ENCODE results near the gene CES2.

Gene CES2

GRCh38 chr16:66905633-66906539 is 29.4 kb upstream of the CES2 start:
- peak overlapping the region; percentile 14 for H3K27ac Mint-ChIP-seq (ENCODE audit: low read depth)
- no peak for DNase-seq (ENCODE audit: low spot score in 2 of 2)
- peaks cover 10% of the 10 kb centered on the region for H3K4me1 Mint-ChIP-seq
- H3K9me3 Mint-ChIP-seq: no peaks in the 10 kb centered on the region
- peaks cover 1% of the 10 kb centered on the region for H3K36me3 Mint-ChIP-seq (ENCODE audit: insufficient read depth)
- H3K27me3 Mint-ChIP-seq: no peaks in the 10 kb centered on the region
- H3K4me3 Mint-ChIP-seq: no peak overlapping the region
- no peak for ATAC-seq (replicated peaks; ENCODE audit: extremely low read depth, poor library complexity, severe bottlenecking)

DNA sequence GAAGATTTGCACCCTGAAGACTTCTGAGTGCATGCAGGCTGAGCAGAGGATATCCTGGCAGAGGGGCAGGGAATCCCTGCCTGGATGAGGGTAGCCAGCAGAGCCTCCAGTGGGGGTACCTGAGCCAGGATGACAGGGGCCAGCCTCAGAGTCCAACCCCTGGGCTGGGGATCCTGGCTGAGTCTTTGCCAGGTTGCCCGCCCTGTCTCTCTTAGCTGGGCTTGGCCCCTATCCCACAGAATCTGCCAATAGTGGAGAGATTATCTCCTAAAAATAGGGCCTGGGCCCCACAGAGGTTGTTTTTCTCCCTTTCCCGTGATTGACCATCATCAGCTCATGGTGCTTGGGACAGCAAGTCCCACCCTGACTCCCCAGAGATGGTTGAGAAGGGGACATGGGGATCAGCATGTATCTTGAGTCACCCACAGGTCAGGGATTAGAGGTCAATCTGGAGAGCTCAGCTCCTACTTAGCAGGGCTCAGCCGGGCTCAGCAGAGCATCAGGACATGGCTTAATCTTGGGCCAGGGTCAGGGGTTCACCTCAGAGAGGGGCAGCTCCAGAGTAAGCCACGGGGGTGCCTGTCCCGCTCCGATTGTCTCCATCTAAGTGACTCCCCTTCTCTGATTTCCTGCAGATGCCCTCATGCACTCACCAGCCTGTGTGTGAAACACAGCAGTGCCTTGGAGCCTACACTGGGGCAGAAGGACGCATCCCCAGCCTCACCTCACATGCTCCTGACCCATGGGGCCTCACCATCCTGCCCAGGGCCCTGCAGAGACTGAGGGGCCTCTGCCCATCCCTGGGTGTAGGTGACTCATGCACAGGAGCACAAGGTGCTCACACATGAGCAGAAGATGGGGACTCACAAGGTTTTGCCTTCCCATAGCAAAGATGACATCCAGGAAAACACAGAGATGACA is 28.1 kb upstream of the CES2 start:
- H3K36me3 Mint-ChIP-seq (ENCODE audit: insufficient read depth): peaks cover 1% of the 10 kb centered on the region
- H3K4me3 Mint-ChIP-seq: no peak overlapping the region
- peaks cover 10% of the 10 kb centered on the region for H3K4me1 Mint-ChIP-seq
- H3K27ac Mint-ChIP-seq (ENCODE audit: low read depth): no peak overlapping the region
- DNase-seq (ENCODE audit: low spot score in 2 of 2) (no peak), ATAC-seq (replicated peaks; ENCODE audit: extremely low read depth, poor library complexity, severe bottlenecking) (no peak)
- H3K27me3 Mint-ChIP-seq: no peaks in the 10 kb centered on the region
- H3K9me3 Mint-ChIP-seq: no peaks in the 10 kb centered on the region

DNA sequence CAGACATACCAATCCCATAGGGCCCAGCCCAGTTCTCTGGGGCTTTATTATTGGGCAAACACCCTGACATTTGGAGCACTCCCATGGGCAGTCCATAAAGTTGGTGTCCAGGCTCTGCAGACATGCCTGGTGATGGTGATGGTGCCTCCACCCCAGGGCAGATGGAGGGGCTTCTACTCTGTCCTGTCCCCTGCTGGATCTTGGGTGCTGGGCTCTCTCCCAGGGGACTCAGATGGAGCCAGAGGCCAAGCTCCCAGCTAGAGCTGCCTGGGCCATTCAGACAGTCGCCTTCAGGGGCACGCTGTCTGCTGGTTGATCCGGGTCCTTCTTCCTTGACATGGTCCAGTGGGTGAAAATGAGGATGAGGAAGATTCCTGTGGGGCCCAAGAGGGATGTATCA is 27.2 kb upstream of the CES2 start:
- DNase-seq (ENCODE audit: low spot score in 2 of 2) (no peak), ATAC-seq (replicated peaks; ENCODE audit: extremely low read depth, poor library complexity, severe bottlenecking) (no peak)
- H3K4me1 Mint-ChIP-seq: peaks cover 10% of the 10 kb centered on the region
- no peak overlapping the region for H3K4me3 Mint-ChIP-seq
- peaks cover 1% of the 10 kb centered on the region for H3K36me3 Mint-ChIP-seq (ENCODE audit: insufficient read depth)
- H3K27ac Mint-ChIP-seq (ENCODE audit: low read depth): peak overlapping the region; percentile 35
- no peaks in the 10 kb centered on the region for H3K9me3 Mint-ChIP-seq
- H3K27me3 Mint-ChIP-seq: no peaks in the 10 kb centered on the region

GRCh38 chr16:66908762-66909559 is 26.4 kb upstream of the CES2 start:
- no peak overlapping the region for H3K4me3 Mint-ChIP-seq
- DNase-seq (ENCODE audit: low spot score in 2 of 2) (no peak), ATAC-seq (replicated peaks; ENCODE audit: extremely low read depth, poor library complexity, severe bottlenecking) (no peak)
- peaks cover 10% of the 10 kb centered on the region for H3K4me1 Mint-ChIP-seq
- H3K27me3 Mint-ChIP-seq: no peaks in the 10 kb centered on the region
- H3K36me3 Mint-ChIP-seq (ENCODE audit: insufficient read depth): peaks cover 1% of the 10 kb centered on the region
- no peaks in the 10 kb centered on the region for H3K9me3 Mint-ChIP-seq
- H3K27ac Mint-ChIP-seq (ENCODE audit: low read depth): peak overlapping the region; percentile 35

- no peak overlapping the region for H3K4me3 Mint-ChIP-seq
- peaks cover 1% of the 10 kb centered on the region for H3K36me3 Mint-ChIP-seq (ENCODE audit: insufficient read depth)
Observed at GRCh38 chr16:66910175-66910940, 25.0 kb upstream of the CES2 start.

GRCh38 chr16:66911112-66911511 is 24.2 kb upstream of the CES2 start:
- Mint-ChIP-seq H3K4me1 (peaks cover 5% of the 10 kb centered on the region), H3K36me3 (ENCODE audit: insufficient read depth) (peaks cover 1% of the 10 kb centered on the region), H3K27me3 (no peaks in the 10 kb centered on the region), H3K27ac (ENCODE audit: low read depth) (no peak overlapping the region), H3K9me3 (no peaks in the 10 kb centered on the region), H3K4me3 (no peak overlapping the region)
- DNase-seq (ENCODE audit: low spot score in 2 of 2) (no peak), ATAC-seq (replicated peaks; ENCODE audit: extremely low read depth, poor library complexity, severe bottlenecking) (no peak)

More at GRCh38 chr16:66910175-66910940, 25.0 kb upstream of the CES2 start:
- no peak for DNase-seq (ENCODE audit: low spot score in 2 of 2)
- Mint-ChIP-seq H3K27ac (ENCODE audit: low read depth) (no peak overlapping the region), H3K9me3 (no peaks in the 10 kb centered on the region), H3K4me1 (peaks cover 10% of the 10 kb centered on the region), H3K27me3 (no peaks in the 10 kb centered on the region)
- ATAC-seq (replicated peaks; ENCODE audit: extremely low read depth, poor library complexity, severe bottlenecking): no peak

- no peaks in the 10 kb centered on the region for H3K9me3 Mint-ChIP-seq
- ATAC-seq (replicated peaks; ENCODE audit: extremely low read depth, poor library complexity, severe bottlenecking): no peak
- no peak overlapping the region for H3K27ac Mint-ChIP-seq (ENCODE audit: low read depth)
- no peaks in the 10 kb centered on the region for H3K27me3 Mint-ChIP-seq
- no peak overlapping the region for H3K4me3 Mint-ChIP-seq
- H3K36me3 Mint-ChIP-seq (ENCODE audit: insufficient read depth): peaks cover 1% of the 10 kb centered on the region
- H3K4me1 Mint-ChIP-seq: no peaks in the 10 kb centered on the region
- DNase-seq (ENCODE audit: low spot score in 2 of 2): no peak
Observed at GRCh38 chr16:66911801-66912200, 23.5 kb upstream of the CES2 start.

- H3K9me3 Mint-ChIP-seq: no peaks in the 10 kb centered on the region
- DNase-seq (ENCODE audit: low spot score in 2 of 2) (no peak), ATAC-seq (replicated peaks; ENCODE audit: extremely low read depth, poor library complexity, severe bottlenecking) (no peak)
- no peak overlapping the region for H3K4me3 Mint-ChIP-seq
- peaks cover 1% of the 10 kb centered on the region for H3K36me3 Mint-ChIP-seq (ENCODE audit: insufficient read depth)
- H3K27me3 Mint-ChIP-seq: no peaks in the 10 kb centered on the region
- no peak overlapping the region for H3K27ac Mint-ChIP-seq (ENCODE audit: low read depth)
- H3K4me1 Mint-ChIP-seq: no peaks in the 10 kb centered on the region
Observed at GRCh38 chr16:66913081-66913480, 22.2 kb upstream of the CES2 start.

GRCh38 chr16:66913711-66914110 is 21.6 kb upstream of the CES2 start:
- no peaks in the 10 kb centered on the region for H3K9me3 Mint-ChIP-seq
- no peaks in the 10 kb centered on the region for H3K4me1 Mint-ChIP-seq
- DNase-seq (ENCODE audit: low spot score in 2 of 2) (no peak), ATAC-seq (replicated peaks; ENCODE audit: extremely low read depth, poor library complexity, severe bottlenecking) (no peak)
- no peaks in the 10 kb centered on the region for H3K27me3 Mint-ChIP-seq
- no peak overlapping the region for H3K27ac Mint-ChIP-seq (ENCODE audit: low read depth)
- peaks cover 1% of the 10 kb centered on the region for H3K36me3 Mint-ChIP-seq (ENCODE audit: insufficient read depth)
- H3K4me3 Mint-ChIP-seq: no peak overlapping the region

- Mint-ChIP-seq H3K9me3 (no peaks in the 10 kb centered on the region), H3K4me1 (no peaks in the 10 kb centered on the region), H3K4me3 (no peak overlapping the region), H3K27ac (ENCODE audit: low read depth) (no peak overlapping the region), H3K36me3 (ENCODE audit: insufficient read depth) (peaks cover 1% of the 10 kb centered on the region), H3K27me3 (no peaks in the 10 kb centered on the region)
- DNase-seq (ENCODE audit: low spot score in 2 of 2) (no peak), ATAC-seq (replicated peaks; ENCODE audit: extremely low read depth, poor library complexity, severe bottlenecking) (no peak)
Observed at GRCh38 chr16:66914541-66914940, 20.8 kb upstream of the CES2 start.

DNA sequence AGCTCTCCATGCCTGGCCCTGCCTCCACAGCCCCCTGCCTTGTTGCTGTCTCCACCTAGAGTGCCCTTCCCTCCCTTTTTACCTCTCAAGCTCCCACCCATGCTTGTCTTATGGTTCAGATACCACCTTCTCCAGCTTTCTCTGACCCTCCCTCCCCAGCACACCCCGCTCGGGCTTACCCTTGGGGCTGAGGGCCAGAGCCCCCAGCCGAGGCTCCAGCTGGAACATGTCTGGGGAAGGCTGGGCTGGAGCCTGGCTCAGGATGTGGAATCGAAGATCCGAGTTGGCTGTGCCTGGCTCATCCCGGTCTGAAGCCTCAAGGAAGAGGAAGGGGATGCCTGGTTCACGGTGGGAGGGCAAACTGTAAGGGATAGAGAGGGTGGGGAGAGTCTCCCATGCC is 20.3 kb upstream of the CES2 start:
- Mint-ChIP-seq H3K27me3 (no peaks in the 10 kb centered on the region), H3K9me3 (no peaks in the 10 kb centered on the region), H3K27ac (ENCODE audit: low read depth) (no peak overlapping the region), H3K36me3 (ENCODE audit: insufficient read depth) (no peaks in the 10 kb centered on the region), H3K4me3 (no peak overlapping the region), H3K4me1 (no peaks in the 10 kb centered on the region)
- ATAC-seq (replicated peaks; ENCODE audit: extremely low read depth, poor library complexity, severe bottlenecking): no peak
- no peak for DNase-seq (ENCODE audit: low spot score in 2 of 2)

GRCh38 chr16:66916518-66916917 is 18.8 kb upstream of the CES2 start:
- H3K9me3 Mint-ChIP-seq: no peaks in the 10 kb centered on the region
- DNase-seq (ENCODE audit: low spot score in 2 of 2) (no peak), ATAC-seq (replicated peaks; ENCODE audit: extremely low read depth, poor library complexity, severe bottlenecking) (no peak)
- H3K36me3 Mint-ChIP-seq (ENCODE audit: insufficient read depth): no peaks in the 10 kb centered on the region
- H3K4me1 Mint-ChIP-seq: no peaks in the 10 kb centered on the region
- no peak overlapping the region for H3K27ac Mint-ChIP-seq (ENCODE audit: low read depth)
- H3K27me3 Mint-ChIP-seq: peaks cover 7% of the 10 kb centered on the region
- no peak overlapping the region for H3K4me3 Mint-ChIP-seq
